HFFc6 (cell line): ENCODE data around the gene ALK. TPM values are rescaled to one million over a fixed set of nuclear protein-coding genes. Genes with fewer than 3 reads are reported as not detected.

Source experiments
- DNase-seq: peaks from one replicate; pipeline ENCODE4 v3.0.0-alpha.2; 2018
- H3K27ac Mint-ChIP-seq: 2 replicates; pipeline ENCODE4 v1.8.0; 2020; ENCODE audit warnings: mild to moderate bottlenecking, mixed read lengths
- H3K27me3 Mint-ChIP-seq: 2 replicates; pipeline ENCODE4 v1.8.0; 2021; ENCODE audit warnings: mild to moderate bottlenecking, moderate library complexity, mixed read lengths; ENCODE audit not compliant: insufficient read depth
- H3K36me3 Mint-ChIP-seq: 2 replicates; pipeline ENCODE4 v1.8.0; 2021; ENCODE audit warnings: low read depth, mixed read lengths
- H3K4me1 Mint-ChIP-seq: 2 replicates; pipeline ENCODE4 v1.8.0; 2020; ENCODE audit warnings: low read depth, mixed read lengths
- H3K4me3 Mint-ChIP-seq: 2 replicates; pipeline ENCODE4 v1.8.0; 2020; ENCODE audit warnings: mild to moderate bottlenecking, moderate library complexity, mixed read lengths
- H3K9me3 Mint-ChIP-seq: 2 replicates; pipeline ENCODE4 v1.8.0; 2020; ENCODE audit warnings: mild to moderate bottlenecking, mixed read lengths
- CTCF ChIP-seq: fragments of 200-600 bp; sonication (generic); IDR thresholded peaks from 2 replicates; pipeline ENCODE4 v1.5.0; 2021; ENCODE audit warnings: antibody characterized with exemption, mild to moderate bottlenecking
- total RNA-seq, 6 experiments: library from RNA; stranded (reverse); fragmentation: NEBNext Ultra II Directional; extraction: Animal tissue kit (Norgen Biotek cat#: 25700); gene quantifications; 2 replicates in 1 of 6; 3 replicates in 5 of 6; pipeline ENCODE4 v1.2.3, GENCODE V29; 2021

ALK gene
- total RNA-seq, 6 experiments from 2014 or later = not detected

GRCh38 chr2:29206941-29207340 lies 714.4 kb downstream of the ALK start:
- Mint-ChIP-seq H3K9me3 (no peaks in the 10 kb centered on the region), H3K27me3 (no peaks in the 10 kb centered on the region), H3K36me3 (0 out of 2 replicates have a peak, but pooled peaks cover 6% of the 10 kb centered on the region), H3K4me1 (peaks cover 19% of the 10 kb centered on the region), H3K4me3 (no peak overlapping the region), H3K27ac (no peak overlapping the region; the same call in 1 of the 2 replicates)
- no peak for DNase-seq
- TF ChIP-seq CTCF = no peak

- Mint-ChIP-seq H3K36me3 (no peaks in the 10 kb centered on the region), H3K4me1 (peaks cover 12% of the 10 kb centered on the region), H3K4me3 (no peak overlapping the region), H3K27ac (no peak overlapping the region), H3K27me3 (no peaks in the 10 kb centered on the region), H3K9me3 (no peaks in the 10 kb centered on the region)
- no peak for TF ChIP-seq CTCF
- DNase-seq = no peak
Measured at GRCh38 chr2:29202819-29203495, 718.4 kb downstream of the ALK start.

- H3K27ac Mint-ChIP-seq = no peak overlapping the region
- no peaks in the 10 kb centered on the region for H3K36me3 Mint-ChIP-seq
- no peak for TF ChIP-seq CTCF
- H3K9me3 Mint-ChIP-seq = no peaks in the 10 kb centered on the region
- no peaks in the 10 kb centered on the region for H3K27me3 Mint-ChIP-seq
- peaks cover 4% of the 10 kb centered on the region for H3K4me1 Mint-ChIP-seq
- no peak for DNase-seq
- no peak overlapping the region for H3K4me3 Mint-ChIP-seq
Measured at GRCh38 chr2:29201979-29202378, 719.4 kb downstream of the ALK start.

GRCh38 chr2:29196792-29197788 lies 724.3 kb downstream of the ALK start:
- TF ChIP-seq CTCF = peak; percentile 91
- Mint-ChIP-seq H3K4me1 (peaks cover 41% of the 10 kb centered on the region), H3K27me3 (no peaks in the 10 kb centered on the region; the same call in 1 of the 2 replicates), H3K9me3 (no peaks in the 10 kb centered on the region), H3K4me3 (no peak overlapping the region), H3K36me3 (0 out of 2 replicates have a peak, but pooled peaks cover 5% of the 10 kb centered on the region), H3K27ac (no peak overlapping the region)
- peak; percentile 52 for DNase-seq

- no peak for TF ChIP-seq CTCF
- no peak for DNase-seq
- H3K36me3 Mint-ChIP-seq = 0 out of 2 replicates have a peak, but pooled peaks cover 5% of the 10 kb centered on the region
Measured at GRCh38 chr2:29195796-29196195, 725.6 kb downstream of the ALK start.

More at GRCh38 chr2:29195796-29196195, 725.6 kb downstream of the ALK start:
- no peaks in the 10 kb centered on the region for H3K9me3 Mint-ChIP-seq
- H3K27ac Mint-ChIP-seq = no peak overlapping the region
- peaks cover 50% of the 10 kb centered on the region for H3K4me1 Mint-ChIP-seq
- H3K27me3 Mint-ChIP-seq = no peaks in the 10 kb centered on the region; the same call in 1 of the 2 replicates
- H3K4me3 Mint-ChIP-seq = no peak overlapping the region
